ENCODE measurements around the gene SETD2.
"Not testable (repeated sequence)": the region's sequence is repeated elsewhere in the genome, so short reads cannot be mapped to it uniquely, and the experiment has no call there.

SETD2 gene

DNA sequence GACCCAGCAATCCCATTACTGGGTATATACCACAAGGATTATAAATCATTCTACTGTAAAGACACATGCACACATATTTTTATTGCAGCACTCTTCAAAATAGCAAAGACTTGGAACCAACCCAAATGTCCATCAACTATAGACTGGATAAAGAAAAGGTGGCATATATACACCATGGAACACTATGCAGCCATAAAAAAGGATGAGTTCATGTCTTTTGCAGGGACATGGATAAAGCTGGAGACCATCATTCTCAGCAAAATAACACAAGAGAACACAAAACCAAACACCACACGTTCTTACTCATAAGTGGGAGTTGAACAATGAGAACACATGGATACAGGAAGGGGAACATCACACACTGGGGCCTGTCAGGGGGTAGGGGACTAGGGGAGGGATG, 137.5 kb downstream of the SETD2 start:
- DNase-seq = not testable (repeated sequence)

GRCh38 chr3:47024932-47025331, 139.0 kb downstream of the SETD2 start:
- DNase-seq = no peak

GRCh38 chr3:47022641-47023071, 141.3 kb downstream of the SETD2 start:
- DNase-seq = no peak

DNA sequence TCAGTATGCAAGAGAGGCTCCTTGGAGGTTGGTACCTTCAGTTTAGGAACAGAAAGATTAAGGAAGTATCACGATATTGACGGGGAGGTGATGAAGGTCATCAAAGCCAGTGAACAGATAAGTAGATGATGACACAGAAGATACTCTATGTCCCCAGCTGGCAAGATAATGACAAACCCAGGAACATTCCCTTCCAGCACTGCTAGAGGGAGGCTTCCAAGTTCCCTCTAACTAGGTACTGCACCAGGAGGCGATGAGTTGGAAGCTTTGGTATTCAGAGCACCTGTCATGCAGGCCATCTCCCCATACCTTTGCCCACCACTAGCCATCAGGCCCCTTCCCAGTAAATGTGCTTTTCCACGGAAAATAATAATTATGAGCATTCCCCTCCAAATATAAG, 143.6 kb downstream of the SETD2 start:
- no peak for DNase-seq

DNA sequence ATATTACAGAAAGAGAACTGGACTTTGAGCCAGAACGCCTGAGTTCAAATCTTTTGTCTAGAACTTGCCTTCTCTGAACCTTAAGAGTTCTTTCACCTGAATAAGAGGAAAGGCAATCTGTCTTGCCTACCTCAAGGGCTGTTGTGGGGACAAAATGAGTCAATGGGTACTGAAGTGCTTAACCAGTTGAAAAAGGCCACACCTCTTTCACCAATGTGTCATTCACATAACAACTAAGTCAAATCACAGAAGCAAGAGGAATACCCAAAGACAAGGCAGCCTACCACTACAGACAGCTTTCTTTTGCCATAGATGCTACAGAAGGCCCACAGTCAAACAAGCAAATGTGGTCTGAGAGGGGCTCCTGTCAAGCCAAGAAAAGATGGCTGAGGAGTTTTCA, 144.7 kb downstream of the SETD2 start:
- DNase-seq = no peak

- DNase-seq = no peak
Measured at GRCh38 chr3:47018269-47018611, 145.7 kb downstream of the SETD2 start.

GRCh38 chr3:47017504-47018268, 146.2 kb downstream of the SETD2 start:
- DNase-seq = no peak

GRCh38 chr3:47016934-47017435, 146.9 kb downstream of the SETD2 start:
- peak in 1 of 2 donors; percentile 34 for DNase-seq

- DNase-seq = no peak
Measured at GRCh38 chr3:47016086-47016933, 147.6 kb downstream of the SETD2 start.

DNA sequence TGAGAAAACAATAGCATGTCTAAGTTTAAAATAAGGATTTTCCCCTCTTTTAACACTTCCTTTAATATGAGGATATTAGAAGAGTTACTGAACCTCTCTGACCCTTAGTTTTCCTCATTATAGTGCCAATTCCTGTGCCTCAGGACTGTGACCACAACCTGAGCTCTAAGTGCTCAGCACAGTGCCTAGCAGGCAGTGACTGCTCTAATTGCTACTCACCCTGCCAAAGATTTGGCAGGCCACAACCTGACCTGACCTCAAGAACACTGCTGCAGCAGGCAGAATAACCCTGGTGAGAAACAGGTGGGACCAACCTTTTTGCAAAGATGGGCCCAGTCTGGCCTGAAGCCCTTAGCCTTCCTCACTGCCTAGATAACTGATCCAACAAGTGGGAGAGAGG, 148.8 kb downstream of the SETD2 start:
- DNase-seq = no peak

DNA sequence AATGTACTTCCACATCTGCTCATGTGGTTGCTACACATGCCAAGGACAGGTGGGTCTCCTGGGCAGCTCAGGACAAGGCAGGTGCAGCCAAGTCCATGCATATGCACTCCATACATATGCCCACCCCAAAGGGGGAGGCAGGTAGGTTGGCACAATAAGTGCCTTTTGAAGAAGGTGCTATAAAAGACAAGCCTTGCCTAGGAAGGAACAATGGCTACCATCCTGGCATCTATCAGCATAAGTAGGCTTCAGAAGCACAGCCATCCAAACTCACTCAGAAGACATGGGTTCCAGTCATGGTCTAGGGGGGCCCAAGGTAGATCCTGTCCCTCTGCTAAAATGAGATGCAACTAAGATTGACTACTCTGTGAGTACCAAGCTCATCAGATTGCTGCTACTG, 149.9 kb downstream of the SETD2 start:
- DNase-seq = no peak

GRCh38 chr3:47013231-47013630, 150.7 kb downstream of the SETD2 start:
- no peak for DNase-seq

DNA sequence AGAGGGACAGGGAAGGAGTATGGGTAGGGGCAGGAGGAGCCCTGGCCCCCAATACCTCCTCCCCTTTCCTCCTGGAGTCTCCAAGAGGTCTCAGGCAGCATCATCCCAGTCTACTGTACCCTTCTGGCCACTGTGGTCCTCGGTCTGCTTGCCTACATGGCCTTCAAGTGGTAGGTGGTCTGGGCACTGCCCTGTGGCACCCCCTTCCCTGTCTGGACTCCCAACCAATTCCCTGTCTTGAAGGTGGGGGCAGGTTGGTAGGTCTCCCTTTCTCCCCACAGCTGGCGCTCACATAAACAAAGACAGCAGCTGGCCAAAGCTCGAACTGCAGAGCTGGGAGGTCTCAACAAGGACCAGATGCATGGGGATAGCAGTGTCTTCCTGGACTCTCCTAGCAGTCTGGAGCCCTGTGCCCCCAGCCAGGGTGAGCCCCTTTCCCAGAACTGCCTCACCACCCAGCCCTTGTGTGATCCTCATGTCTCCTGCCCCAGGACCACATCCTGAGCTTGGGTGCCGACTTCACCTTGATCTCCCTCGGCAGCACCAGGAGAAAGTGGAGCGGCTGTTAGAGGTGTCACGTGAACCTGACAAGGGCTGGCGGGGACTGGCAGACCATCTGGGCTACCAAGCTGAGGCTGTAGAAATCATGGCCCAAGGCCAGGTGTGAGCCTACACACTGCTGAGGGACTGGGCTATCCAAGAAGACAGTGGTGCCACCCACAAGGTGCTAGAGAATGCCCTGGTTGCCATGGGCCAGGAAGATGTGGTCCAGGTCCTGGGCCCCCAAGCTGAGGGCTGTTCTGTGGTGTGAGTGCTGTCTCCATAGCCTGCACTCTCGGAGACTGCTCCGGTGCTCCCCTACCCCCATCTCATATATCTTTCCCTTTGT, 151.3 kb downstream of the SETD2 start:
- no peak for DNase-seq

DNA sequence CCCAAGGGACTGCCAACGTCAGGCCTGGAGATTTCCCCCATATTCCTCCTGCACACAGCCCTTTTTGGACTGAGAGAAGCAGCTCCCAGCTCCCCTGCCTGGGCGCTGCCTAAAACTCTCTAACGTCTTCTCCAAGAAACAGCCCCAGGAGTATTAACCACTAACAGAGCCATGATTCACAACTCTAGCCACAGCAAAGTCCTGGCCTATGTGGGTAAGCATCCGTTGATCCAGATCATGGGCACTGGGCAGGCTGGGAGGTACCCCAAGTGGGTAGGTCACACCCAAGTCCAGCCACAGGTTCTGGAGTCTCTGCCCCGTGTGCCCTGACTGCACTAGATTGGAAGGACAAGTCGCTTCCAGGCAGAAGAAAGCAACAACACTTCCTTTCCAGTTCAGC, 152.5 kb downstream of the SETD2 start:
- no peak for DNase-seq

- no peak for DNase-seq
Measured at GRCh38 chr3:47010910-47011309, 153.0 kb downstream of the SETD2 start.

GRCh38 chr3:47010111-47010712, 153.7 kb downstream of the SETD2 start:
- no peak for DNase-seq

GRCh38 chr3:47009225-47010110, 154.4 kb downstream of the SETD2 start:
- peak; percentile 80 to 90 for DNase-seq

- no peak for DNase-seq
Measured at GRCh38 chr3:47008851-47009224, 155.1 kb downstream of the SETD2 start.

DNA sequence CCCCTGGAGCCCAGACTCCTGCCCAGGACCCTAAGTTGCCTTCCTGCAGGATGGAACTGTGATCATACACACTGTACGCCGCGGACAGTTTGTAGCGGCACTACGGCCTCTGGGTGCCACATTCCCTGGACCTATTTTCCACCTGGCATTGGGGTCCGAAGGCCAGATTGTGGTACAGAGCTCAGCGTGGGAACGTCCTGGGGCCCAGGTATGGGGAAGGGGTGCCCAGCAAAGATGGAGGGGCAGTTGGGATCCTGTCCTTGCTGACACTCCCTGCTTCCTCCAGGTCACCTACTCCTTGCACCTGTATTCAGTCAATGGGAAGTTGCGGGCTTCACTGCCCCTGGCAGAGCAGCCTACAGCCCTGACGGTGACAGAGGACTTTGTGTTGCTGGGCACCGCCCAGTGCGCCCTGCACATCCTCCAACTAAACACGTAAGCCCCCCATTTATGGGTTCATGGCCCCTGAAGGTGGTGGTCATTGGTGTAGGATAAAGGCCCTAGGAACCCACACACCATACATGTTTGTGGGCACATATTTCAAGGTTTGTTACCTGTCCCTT, 155.6 kb downstream of the SETD2 start:
- DNase-seq = no peak

GRCh38 chr3:47007482-47008233, 156.3 kb downstream of the SETD2 start:
- no peak for DNase-seq

Measured in CD4-positive, alpha-beta T cell treated with Interleukin-4 for 1 hour (primary cell).